ENCODE results near the gene TMEM164. TPM values are rescaled to one million over a fixed set of nuclear protein-coding genes. Genes with fewer than 3 reads are reported as not detected.

TMEM164 gene
- total RNA-seq, 1 donor from 2014 or later: 39.9 TPM

DNA sequence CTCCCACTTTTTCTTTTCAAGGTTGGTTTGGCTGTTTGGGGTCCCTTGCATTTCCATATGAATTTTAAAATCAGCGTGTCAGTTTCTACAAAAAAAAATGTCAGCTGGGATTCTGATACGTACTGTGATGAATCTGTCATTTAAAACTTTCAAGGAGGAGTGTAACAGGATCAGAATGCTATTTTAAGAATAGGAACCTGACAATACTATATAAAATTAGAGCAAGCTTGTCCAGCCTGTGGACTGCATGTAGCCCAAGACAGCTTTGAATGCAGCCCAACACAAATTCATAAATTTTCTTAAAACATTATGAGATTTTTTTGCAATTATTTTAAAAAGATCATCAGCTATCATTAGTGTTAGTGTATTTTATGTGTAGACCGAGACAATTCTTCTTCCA, 56.5 kb downstream of the TMEM164 start:
- no peak for DNase-seq (ENCODE audit: low spot score)
- intact Hi-C loops (cut with DNase I): no loop called here

DNA sequence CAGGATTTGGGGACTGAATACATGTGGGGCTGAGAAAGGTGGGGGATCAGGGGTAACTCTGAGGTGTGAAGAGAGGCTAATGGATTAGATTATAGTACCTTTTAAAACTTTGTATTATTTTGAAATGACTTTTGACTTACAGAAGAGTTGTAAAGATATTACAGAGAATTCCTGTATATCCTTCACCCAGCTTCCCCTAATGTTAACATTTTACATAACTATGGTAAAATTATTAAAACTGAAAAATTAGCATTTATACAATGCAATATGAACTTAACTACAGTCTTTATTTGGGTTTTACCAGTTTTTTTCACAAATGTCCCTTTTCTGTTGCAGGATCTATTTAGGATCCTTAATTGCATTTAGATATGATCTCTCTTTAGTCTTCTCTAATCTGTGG, 57.4 kb downstream of the TMEM164 start:
- no peak for DNase-seq (ENCODE audit: low spot score)
- intact Hi-C loops (cut with DNase I): no loop called here

DNA sequence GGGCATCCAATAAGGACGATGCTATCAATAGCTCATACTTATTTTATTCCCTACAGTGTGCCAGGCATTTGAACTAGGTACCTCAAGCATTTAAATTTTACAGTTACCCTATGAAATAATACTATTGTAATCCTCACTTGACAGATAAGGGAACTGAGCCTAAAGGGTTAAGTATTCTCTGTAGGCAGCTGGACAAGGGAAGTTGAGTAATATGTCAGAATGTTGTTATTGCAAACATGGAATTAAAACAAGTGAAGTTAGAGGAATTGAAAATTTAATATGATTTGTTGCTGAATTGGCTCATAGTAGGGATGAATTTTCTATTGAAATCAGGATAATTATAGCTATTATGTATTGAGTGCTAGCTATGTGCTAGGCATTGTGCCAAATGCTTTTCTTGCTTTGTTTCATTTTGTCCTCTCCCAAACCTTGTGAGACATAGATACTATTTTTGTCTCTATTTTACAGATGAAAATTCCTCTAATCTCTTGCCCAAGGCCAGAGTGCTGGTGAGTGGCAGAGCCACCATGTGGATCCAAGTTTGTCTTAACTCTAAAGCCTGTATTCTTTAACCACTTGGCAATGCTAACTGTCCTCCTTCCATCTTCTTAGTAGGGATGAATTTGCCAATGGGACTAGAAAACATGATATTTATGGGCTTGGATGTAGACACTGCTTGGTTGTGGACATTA, 58.1 kb downstream of the TMEM164 start:
- intact Hi-C loops (cut with DNase I): no loop called here
- DNase-seq (ENCODE audit: low spot score): no peak

DNA sequence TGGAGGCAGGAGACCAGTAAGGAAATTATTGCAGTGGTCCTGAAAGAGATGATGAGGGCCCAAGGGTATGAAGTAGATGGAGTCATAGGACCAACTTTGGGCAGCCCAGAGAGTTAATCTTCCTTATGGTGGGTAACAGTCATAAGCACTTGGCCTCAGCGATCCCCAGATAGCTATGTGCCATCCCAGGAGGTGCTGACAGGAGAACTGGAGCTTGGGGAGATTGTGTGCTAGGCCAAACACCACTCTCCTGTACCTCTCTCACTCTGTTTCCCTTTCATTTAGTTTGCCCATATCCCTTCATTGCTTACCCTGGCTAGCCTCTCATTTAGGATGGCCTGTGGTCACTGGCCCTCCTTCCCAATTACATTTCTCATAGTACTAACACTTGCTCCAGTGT, 60.0 kb downstream of the TMEM164 start:
- intact Hi-C loops (cut with DNase I): no loop called here
- DNase-seq (ENCODE audit: low spot score): no peak

DNA sequence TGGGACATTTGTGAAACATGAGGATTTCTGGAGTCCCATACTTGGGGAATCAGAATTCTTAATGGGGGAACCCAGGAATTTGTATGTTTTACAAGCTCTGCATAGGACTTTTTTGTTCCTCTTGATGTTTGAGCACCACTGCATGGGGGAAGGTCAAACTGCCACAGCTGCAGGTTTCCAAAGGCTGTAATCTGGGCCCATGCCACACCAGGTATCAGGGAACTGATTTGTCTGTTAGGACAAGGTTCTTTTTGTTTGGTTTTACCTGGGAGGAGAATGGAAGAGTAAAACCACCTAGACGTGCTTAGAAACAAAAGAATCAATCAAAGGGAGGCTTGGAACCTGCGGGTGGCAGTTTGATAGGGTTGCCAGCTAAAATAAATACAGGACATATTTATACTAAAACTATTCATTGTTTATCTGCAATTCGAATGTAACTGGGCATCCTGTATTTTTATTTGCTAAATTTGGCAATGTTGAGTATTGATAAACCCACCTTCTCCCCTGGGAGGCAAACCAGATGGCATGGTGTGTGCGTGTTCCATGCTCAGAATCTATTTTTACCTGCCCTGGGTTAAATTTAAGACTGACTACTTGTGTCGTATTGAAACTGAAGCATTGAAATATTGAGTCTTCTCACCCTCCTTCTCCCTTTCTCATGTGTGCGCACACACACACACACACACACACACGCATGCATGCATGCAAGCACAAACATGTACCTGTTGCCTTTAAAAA, 63.7 kb downstream of the TMEM164 start:
- intact Hi-C loops (cut with DNase I): no loop called here
- DNase-seq (ENCODE audit: low spot score): no peak

DNA sequence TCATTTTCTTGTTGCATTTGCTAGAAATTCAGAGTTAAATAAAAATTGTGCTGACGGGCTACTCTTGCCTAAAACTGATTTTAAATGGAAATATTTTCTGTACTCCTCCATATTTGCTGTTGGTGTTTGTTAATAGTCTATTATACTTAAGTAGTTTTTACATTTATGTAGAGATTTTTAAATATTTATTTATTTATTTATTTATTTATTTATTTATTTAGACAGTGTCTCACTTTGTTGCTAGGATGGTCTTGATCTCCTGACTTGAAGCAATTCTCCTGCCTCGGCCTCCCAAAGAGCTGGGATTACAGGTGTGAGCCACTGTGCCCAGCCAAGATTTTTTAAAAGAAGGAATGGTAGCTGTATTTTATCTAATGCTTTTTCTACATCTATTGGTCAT, 68.1 kb downstream of the TMEM164 start:
- DNase-seq (ENCODE audit: low spot score): no peak
- intact Hi-C loops (cut with DNase I): no loop called here

DNA sequence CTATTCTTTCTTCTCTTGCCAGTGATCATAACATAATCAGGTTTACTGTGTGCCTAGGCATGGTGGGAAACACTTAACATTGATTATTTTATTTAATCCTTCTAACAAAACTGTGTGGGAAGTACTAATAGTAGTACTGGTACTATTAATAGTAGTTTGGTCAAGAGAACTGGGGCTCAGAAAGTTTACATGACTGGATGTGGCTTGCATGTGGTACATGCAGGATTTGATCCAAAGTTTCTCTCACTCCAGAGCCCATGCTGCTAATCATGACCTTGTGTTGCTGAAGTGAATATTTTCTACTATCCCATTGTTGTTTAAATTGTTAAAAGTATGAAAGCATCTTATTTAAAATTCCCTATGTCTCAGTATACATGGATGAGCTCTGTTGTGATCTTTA, 78.4 kb downstream of the TMEM164 start:
- intact Hi-C loops (cut with DNase I): no loop called here
- DNase-seq (ENCODE audit: low spot score): no peak

DNA sequence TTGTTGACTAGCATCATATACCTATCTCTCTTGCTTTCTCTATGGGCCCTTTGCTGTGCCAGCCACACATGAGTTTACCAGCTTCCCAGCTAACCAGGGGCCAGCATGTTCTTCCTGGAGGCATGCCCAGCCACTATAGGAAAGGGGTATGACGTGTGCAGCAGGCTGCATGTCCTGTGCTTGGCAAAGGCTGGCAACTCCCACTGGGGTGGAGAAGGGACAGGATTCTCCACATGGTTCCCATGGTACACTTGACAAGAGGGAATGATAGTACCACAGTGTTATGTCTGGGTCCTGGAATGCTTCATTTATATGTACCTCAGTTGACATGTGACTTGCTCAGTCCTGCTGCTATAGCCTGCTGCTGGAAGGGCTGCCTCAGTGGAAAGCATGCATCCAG, 78.8 kb downstream of the TMEM164 start:
- intact Hi-C loops (cut with DNase I): no loop called here
- DNase-seq (ENCODE audit: low spot score): no peak

DNA sequence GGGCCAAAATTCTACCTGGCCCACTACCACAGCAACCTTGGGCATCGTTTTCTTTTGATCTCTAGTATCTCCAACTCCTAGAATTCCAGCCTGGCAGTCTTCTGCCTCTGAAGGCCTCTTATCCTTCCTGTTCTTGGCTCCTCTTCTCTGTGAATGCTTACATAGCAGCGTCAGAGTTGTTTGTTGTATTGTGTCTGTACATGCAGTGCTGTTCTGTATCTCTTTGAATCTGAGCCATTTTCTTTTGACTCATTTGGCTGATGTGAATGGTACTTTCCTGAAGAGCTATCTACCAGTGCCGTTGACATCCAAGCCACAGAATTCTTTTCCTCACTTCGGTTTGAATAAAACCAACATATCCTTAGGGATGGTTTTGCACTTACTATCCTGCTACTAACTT, 79.2 kb downstream of the TMEM164 start:
- intact Hi-C loops (cut with DNase I): no loop called here
- no peak for DNase-seq (ENCODE audit: low spot score)

DNA sequence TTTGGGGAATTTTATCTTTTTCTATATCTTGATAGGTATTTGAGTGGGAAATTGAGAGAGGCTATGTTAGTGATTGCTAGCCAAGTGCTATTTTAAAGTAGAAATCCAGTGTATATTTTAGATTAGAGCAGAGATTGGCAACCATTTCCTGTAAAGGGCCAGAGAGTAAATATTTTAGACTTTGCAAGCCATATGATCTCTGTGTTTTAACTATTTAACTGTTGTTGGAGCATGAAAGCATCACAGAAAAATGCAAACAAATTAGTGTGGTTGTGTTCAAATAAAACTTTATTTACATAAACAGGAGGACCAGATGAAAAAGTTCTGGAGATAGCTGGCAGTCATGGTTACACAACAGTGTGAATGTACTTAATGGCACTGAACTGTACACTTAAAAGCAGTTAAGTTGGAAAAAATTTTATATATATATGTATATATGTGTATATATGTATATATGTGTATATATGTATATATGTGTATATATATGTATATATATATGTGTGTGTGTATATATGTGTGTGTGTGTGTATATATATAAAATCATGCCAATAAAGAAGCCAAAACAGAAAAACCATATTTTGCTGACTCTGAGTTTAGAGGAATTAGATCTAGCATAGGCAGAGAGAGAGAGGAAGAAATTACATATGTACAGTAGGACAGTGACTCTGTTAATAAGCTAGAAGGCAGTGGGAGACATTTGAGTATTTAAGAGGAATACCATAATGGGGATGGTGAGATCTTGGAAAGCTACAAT, 83.4 kb downstream of the TMEM164 start:
- intact Hi-C loops (cut with DNase I): no loop called here
- DNase-seq (ENCODE audit: low spot score): no peak

DNA sequence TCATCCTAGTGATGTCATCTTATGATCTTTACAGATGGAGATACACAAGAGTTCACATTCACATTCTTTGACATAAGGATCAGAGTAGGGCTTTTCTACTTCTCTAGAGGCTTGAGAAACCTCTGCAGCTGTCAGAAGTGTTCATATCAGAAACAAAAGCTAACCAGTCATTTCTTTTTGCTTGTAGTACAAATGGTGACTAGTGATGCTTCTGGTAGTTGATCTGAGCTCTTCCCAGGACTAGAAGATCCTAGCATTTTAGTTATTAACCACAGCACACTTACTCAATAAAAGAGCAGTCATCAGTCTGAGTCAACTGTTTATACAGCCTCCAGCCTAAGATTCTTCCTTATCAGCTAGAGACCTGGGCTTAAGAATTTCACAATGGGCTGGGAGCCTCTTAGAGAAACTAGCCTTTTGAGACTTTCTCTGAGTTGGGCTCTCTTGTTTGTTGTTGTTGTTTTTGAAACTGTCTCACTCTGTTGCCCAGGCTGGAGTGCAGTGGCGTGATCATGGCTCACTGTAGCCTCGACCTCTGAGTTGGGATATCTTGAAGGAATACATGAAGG, 84.1 kb downstream of the TMEM164 start:
- intact Hi-C loops (cut with DNase I): no loop called here
- no peak for DNase-seq (ENCODE audit: low spot score)

DNA sequence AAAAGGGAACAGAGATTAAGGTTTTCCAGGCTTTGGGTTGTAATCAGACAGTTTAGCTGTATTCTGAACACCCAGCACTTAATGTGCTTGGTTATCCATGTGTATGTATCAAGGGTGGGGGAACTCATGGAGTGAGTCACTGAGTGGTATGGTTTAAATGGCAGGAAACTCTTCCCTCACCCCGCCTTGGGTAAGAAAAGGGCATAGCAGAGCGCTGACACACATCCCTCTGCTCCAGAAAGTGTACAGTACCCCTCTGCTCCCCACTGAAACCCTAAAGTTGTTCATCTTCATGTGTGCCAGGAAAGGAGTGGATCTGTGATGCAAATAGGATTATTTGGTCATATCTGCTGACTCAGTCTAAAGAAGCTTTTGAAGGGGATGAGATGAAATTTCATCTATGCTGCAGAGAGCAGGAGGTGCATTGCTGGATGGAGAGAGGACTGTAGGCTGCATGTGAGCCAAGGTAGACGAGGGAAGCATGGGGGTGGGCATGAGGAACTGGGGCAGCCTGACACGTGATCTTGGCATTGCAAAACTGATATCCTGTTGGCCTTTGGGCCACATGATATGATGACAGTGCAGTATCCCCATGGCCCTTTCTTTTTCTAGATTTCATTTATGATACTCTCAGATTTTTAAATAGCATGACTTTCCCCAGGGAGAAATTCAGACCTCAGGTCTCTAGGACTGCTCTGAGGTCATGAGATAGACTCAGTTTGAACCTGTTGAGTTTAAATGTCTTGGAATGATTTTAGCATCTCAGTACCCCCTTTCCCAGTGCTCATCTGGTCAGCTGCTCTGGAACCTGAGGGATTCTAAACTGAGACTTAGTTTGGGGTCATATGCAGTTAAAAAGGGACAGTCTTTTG, 84.8 kb downstream of the TMEM164 start:
- no peak for DNase-seq (ENCODE audit: low spot score)
- intact Hi-C loops (cut with DNase I): no loop called here

DNA sequence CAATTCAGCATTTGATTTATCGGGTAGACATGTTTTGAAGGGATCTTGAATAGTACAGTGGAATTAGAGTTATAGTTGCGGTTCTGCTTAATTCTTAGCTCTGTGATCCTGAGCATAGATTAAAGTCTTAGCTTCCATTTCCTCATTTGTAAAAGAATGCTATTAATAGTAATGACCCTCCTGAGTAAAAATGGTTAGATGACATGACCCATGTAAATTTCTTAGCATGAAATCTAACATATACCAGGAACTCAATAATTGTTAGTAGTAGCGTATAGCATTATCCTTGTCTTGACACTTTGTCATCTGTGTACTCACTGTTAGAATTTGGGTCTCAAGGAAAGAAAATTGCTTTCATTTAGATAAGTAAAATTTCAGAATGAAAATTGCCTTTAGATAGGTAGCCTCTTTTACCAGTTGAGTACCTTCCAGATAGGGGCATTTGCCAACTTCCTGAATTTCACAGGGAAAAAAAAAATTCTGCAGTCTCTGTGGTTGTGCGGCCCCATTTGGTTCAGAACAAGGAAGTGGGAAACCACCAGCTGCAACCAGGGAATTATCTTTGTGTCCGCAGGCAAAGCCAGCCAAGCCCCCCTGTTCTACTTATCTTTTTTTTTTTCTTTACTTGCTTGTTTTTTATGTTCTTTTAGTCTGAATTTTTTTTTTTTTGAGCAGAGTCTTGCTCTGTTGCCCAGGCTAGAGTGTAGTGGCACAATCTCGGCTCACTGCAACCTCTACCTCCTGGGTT, 86.9 kb downstream of the TMEM164 start:
- intact Hi-C loops (cut with DNase I): no loop called here
- DNase-seq (ENCODE audit: low spot score): no peak

DNA sequence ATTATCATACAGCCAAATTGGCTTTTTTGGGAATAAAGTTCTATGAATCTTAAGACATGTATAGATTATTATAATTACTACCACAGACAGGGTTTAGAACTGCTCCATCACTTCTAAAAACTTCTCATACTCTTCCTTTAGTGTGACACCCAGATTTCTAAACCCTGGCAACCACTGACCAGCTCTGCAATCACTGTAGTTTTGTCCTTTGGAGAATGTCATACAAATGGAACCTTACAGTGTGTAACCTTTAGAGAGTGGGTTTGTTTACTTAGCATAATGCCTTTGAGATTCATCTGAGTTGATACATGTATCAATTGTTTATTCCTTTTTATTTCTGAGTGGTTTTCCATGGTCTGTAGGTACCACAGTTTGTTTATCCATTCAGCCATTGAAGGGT, 95.0 kb downstream of the TMEM164 start:
- DNase-seq (ENCODE audit: low spot score): no peak
- intact Hi-C loops (cut with DNase I): no loop called here

DNA sequence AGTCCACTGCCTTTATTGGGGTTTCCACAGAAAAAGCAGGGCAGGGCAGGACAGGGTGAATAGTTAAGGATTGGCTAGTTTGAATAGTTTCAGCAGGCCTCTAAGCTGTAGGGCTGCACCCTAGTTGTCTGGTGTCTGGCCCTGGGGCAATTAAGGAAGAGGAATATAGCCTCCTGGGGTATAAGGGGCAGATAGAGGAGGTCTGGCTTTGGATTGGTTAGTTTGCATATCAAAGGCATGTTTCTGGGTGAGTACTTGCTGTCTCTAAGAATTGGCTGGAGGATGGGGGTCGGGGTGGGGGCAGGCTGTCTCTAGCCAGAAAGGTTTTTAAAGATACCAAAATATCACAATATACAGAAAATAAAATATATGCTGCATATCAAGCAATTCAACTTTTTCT, 100.4 kb downstream of the TMEM164 start:
- intact Hi-C loops (cut with DNase I): no loop called here
- DNase-seq (ENCODE audit: low spot score): no peak

DNA sequence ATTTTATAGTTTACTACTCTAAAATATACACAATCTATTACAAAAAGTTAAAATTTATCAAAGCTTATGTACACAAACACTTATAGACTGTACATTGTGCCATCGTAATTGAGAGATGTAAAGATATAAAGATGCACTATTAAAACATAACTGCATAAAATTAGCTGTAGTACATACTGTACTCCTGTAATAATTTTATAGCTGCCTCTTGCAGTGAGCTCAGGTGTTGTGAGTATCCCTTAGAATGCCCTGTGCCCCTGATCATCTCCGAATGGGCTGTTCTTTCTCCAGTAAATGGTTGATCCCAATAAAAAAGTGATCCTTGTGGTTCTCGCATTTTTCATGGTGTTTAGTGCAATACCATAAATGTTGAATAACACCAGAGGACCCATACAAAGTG, 101.2 kb downstream of the TMEM164 start:
- intact Hi-C loops (cut with DNase I): no loop called here
- no peak for DNase-seq (ENCODE audit: low spot score)

DNA sequence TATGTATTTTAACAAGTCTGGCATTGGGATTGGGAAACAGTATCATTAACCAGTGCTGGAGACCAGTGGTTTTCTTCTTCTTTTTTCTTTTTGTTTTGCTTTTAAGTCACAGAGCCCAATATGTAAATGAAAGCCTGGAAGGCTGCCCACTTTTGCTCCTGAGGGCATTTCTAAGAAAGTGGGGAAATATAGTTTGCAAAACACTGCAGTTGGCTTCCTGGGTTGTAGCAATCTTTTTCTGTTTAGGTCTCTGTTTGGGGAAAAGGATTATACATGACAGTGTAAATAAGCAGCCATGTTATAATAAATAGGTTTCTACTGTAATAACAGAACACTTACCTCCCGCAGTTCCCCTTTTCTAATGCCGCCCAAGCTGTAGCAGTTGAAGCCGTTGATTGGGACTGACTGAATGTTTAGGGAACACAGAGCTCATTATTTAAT, 105.5 kb downstream of the TMEM164 start:
- no peak for DNase-seq (ENCODE audit: low spot score)
- intact Hi-C loops (cut with DNase I): no loop called here

DNA sequence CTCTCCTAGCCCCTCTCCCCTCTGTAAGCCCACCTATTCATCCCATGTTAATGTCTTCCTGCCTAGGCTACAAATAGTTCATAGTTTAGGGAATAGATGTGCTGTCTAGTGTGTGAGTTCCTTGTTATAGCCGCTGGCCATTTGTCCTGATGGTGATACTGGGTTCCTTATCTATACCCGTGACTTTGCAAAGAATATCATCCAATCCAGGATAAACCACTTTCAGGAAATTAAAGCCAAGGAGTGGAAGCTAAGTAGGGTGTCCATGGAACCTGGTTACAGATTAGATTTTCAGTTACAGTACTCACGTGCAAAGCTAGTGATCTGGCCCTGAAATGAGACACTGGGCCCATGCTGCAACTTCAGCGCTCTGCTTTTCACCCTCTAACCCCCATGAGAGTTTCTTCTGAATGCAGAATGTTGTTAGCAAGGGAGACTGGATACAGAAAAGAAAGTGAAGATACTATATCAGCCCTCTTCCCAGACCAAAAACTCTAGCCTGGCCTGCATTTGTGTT, 111.4 kb downstream of the TMEM164 start:
- intact Hi-C loops (cut with DNase I): no loop called here
- no peak for DNase-seq (ENCODE audit: low spot score)
